Activated gamma-delta T cell (primary cell): Measurements from ENCODE around the gene UQCRC1.

Experiments
- DNase-seq: peaks from one replicate; lab custom pipeline; 2025; lab: John Stamatoyannopoulos, UW
- total RNA-seq, 2 donors: gene quantifications; one replicate each; lab custom pipeline; 2026; lab: John Stamatoyannopoulos, UW

UQCRC1 gene
- total RNA-seq = 64.3 to 81.0 reads per million in 2 donors

DNA sequence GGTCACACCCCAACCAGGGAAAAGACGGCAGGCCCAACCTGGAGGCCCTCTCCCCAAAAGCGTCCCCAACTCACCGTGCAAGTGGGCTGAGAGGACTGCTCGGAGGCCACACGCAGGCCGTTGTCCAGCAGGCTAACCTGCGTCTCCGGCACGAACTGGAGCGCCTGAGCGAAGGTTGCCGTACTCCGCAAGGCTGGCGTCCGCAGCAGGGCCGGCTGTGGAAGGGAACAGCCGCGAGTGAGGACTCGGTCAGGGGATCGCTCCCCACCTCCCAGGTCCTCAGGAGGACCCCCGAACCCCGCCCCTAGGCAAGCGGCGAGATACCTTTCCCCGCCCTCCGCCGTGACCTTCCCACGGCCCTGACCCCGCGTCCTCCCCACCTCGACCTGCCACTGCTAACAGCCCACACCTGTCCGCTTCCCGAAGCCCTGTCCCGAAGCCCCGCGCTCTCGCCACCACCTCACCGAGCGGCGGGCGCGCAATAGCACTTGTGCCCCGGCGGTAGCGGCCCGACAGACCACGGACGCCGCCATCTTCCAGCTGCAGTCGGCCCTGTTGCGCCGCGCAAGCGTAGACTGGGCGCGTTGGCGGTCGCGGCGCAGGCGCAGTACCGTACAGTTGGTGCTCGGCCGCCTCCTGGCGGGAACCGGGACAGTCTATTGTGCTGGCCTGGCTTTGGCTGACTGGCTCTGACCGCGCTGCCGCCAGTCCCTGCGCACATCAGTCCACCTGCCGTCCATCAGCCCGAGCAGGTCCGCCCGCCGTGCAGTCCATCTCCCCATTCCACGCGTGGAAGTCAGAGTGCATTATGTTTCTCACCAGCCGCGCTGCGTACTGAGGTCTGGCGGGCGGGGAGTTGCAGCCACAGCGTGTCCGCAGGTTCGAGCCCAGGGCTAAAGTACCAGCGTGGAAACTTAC is at the start of gene UQCRC1:
Gene UQCRC1 (minus strand): TSS at position 559 of the 918 bp plus-strand sequence. CDS start 26 bp downstream, at position 533.
- peak; percentile 88 for DNase-seq

DNA sequence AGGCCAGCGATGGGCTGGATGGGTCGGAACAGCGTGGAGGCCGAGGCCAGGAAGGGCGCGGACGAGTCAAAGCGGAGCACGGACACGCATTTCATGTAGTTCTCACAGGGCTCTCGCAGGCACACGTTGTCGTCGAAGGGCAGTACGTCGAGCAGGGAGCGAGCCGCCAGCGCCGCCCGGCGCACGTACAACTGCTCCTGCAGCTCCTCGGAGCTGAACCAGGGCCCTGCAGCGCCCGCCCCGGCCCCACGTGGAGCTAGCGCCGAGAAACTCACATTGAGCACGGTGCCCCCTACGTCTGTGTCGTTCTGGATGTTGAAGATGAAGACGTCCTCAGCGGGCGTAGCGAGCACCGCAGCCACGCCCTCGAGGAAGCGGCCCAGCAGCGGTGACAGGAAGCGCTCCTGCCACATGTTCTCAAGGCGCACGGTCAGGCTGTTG is 47.4 kb upstream of the UQCRC1 start:
- DNase-seq = peak; percentile 24

GRCh38 chr3:48656061-48656840 is 46.8 kb upstream of the UQCRC1 start:
- DNase-seq = peak; percentile 76

DNA sequence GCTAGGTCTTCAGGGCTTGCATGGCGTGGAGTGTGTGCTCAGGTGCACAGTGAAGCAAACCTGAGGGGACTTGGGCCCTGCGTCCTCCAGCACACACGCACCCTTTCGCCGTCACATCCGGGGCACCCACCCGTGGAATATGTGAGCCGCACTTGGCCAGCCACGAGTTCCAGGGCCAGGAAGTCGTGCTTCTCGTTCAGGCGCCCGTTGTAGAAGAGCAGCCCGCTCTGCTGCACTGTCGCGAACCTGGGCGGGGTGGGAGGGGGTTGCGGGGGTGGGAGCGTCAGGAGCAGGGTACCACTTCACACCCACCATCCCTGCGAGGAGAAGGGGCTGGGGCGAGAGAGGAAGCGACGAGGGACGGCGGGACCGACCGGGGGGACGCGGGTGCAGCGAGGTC is 46.2 kb upstream of the UQCRC1 start:
- DNase-seq = peak; percentile 44

DNA sequence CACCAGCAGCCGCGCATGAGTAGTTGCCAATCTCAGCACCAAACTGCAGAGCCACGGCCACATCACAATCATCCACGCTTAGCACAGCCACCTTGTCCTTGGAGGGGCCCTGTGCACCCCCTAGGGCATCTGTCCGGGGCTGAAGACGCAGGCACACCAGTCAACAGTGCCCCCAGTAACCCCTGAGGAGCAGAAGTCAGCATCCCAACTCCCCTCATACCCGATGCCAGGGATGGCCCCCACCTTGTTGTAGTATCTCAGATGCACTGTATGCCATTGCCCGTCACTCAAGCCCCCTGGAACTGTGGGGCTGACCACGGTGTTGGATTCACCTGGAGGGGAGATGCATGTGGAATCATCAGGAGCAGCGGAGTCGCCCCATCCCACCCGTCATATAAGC is 45.6 kb upstream of the UQCRC1 start:
- no peak for DNase-seq

GRCh38 chr3:48652923-48653715 is 43.7 kb upstream of the UQCRC1 start:
- DNase-seq = no peak

DNA sequence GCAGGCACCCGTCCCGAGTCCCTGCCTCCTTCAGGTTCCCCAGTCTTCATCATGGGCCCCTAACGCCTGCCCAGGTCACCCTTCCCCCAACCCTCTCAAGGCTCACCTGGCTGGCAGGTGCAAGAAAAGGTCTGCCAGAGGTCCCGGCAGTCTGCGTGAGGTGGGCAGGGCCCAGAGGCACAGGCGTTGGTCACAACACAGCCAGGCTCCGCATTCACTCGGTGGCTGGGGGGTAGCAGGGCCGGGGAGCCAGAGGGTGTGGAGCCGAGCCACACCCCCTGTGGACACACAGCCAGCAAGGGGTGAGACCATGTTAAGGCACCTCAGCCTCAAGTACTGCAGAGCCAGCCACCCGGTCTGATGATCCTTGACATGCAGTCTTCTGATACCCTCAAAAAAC is 42.3 kb upstream of the UQCRC1 start:
- DNase-seq = no peak

DNA sequence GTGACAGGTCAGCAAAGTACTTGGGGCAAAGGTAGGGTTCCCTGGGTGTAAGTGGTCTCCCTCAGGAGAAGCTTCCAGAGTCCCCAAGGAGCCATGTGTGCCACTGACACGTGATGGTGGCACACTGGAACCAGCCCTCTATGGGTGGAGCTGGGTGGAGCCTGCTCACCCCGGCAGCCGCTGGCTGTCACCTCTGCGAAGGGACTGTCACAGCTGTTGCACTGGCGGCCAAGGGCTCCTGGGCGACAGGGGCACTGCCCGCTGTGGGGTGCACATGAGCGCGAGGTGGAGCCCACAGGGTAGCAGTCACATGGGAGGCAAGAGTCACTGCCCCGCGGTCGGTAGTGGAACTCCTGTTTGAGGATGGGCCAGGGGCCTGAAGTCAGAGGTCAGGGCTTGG is 41.3 kb upstream of the UQCRC1 start:
- no peak for DNase-seq

GRCh38 chr3:48648188-48648850 is 38.9 kb upstream of the UQCRC1 start:
- DNase-seq = no peak

- DNase-seq = no peak
Observed at GRCh38 chr3:48647714-48648113, 38.3 kb upstream of the UQCRC1 start.

DNA sequence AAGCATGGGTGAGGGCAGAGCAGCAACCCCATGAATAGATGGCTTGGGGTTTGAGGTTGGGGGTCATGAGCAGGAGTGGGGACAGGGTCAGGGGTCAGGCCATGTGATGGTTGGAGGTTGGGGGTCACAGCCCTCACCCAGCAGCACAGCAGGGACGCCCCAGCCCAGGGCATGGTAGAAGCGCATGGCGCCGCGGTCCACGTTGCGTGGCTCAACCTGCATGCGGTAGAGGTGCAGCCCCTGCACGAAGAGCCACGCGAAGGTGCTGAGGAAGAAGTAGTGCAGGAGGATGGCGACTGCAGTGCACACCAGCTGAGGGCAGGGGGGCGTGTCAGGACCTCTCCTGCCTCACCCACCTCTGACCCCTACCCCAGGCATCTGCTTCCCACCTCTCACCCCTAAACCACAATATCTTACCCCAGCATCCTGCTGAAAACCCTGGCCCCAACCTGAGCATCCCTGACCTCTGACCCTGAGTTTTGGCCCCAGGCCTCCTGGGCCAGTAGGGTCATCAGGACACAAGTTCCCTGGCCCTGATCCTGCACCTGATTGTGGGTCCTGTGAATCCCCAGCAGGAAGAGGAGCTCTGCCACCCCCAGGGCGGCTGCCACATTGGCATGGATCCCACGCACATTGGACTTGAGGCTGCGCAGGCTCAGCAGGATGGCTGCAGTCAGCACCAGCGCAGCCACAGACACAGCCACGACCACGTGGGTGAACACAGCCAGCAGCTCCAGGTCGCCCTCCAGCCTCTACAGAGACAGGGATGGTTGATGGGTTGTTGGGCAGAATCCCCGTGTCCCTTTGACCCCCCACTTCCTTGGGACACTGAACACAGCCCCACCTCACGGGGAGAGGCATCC is 35.7 kb upstream of the UQCRC1 start:
- no peak for DNase-seq

- DNase-seq = no peak
Observed at GRCh38 chr3:48642605-48643004, 33.2 kb upstream of the UQCRC1 start.

DNA sequence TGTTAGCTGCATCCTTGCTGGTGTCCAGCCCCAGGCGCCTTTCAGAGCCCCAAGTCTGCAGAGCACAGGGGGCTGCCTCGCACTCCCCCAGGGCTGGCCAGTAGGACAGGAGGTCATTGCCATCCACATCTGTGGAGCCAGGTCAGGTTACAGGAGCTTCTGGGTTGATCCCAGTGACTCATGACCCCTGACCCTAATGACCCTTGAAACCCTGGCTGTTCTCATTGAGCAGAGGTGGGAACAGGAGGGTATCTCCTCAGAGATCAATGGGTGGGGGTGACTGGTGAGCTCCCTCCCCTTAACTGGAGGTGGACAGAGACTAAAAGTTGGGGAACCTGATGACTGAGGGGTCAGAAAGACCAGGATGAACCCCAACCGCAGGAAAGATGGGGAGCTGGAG is 31.9 kb upstream of the UQCRC1 start:
- DNase-seq = no peak

DNA sequence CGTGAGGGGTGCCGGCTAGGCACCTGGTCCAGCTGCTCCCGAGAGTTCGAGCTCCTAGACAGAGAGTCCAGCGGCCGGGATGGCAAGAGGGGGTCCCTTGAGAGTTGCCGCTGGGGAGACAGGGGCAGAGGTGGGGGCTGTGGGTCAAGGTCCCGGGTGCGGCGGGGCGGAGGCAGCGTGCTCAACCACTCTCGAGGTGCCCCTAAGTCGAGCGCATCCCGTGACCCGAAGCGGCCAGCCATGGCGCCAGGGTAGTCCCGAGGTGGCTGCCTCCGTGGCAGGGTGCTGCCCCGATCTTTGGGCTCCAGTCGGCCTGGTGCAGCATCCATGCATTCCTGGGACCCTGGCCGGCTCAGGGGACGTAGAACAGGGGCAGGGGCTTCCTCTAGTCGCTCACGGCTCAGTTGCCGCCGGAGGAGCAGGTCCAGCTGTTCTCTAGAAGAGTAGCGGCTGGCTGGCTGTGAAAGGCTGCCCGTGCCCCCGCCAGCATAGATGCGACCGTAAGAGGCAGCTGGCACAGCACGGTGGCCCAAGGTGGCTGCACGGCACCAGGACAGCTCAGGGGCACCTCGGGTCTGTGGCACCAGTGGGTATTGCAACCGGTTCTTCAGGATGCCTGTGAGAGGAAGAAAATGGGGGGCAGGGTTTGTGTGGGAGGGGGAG is 30.6 kb upstream of the UQCRC1 start:
- no peak for DNase-seq

- DNase-seq = no peak
Observed at GRCh38 chr3:48637305-48637704, 27.9 kb upstream of the UQCRC1 start.

DNA sequence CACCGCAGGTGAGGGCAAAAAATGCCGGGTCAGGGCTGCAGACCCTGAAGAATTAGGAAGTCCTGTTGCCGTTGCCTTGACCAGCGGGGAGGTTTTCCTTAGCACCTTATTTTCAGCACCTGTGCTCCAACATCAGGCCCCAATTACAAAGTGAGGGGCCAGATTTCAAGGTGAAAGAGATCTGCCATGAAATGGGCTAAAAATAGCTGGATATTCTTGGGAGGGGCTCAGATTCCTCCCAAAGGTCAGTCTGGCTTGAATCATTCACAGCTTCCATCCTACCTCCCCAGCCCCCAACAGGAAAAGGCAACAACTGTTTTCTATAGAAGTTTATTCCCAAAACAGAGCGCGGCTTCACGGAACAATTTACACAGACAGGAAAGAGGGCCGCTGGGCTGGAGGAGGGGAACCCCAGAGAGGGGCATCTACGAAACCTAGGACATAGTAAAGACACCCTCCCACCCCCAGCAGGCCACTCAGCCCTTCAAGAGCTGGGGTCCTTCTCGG is 26.8 kb upstream of the UQCRC1 start:
- DNase-seq = no peak

DNA sequence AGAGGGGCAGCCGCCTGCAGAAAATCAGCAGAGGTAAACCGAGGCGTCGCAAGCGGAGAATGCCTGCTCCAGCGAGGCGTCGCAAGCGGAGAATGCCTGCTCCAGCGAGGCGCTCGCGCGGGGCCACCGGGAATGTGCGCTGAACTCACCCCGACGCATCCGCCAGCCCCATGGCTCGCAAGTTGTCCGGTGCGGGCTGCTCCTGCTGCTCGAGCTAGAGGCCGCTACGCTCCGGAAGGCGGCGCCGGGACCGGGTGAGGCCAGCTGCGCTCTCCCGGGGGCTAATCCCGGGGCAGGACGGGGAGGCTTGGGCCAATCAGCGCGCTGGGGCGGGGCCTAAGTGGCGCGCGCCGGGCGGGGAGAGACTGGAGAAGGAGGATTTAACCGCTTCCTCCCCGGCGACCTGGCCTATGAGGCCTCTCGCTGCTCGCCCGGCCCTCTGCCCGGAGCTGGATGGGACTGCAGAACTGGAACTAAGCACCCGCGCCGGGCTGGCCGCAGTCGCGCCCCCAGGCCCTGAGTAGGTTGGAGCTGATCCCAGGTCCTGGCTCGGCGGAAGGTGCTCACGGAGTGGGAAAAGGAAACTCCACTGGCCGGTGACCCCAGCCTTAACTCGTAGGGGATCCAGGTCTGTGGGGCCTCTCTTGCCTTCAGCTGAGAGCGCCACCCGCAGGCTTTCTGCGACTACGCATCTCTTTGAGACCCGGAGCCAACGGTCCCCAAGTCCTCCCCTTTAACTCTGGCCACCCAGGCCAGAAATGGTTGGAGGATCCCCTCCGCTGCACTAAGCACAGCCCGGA is 26.0 kb upstream of the UQCRC1 start, which contains the start of gene SLC26A6:
Gene SLC26A6 (minus strand): TSS at position 240 of the 800 bp plus-strand sequence. CDS start 68 bp downstream, at position 172.
- peak; percentile 93 for DNase-seq

- peak; percentile 24 for DNase-seq
Observed at GRCh38 chr3:48634661-48635221, 25.3 kb upstream of the UQCRC1 start.
